Fibroblast of skin of scalp (primary cell): ENCODE results near the gene ARHGAP45.

ENCODE experiments used
- DNase-seq: peaks from one replicate; pipeline ENCODE4 v3.0.0-alpha.2; 2013

ARHGAP45 gene

DNA sequence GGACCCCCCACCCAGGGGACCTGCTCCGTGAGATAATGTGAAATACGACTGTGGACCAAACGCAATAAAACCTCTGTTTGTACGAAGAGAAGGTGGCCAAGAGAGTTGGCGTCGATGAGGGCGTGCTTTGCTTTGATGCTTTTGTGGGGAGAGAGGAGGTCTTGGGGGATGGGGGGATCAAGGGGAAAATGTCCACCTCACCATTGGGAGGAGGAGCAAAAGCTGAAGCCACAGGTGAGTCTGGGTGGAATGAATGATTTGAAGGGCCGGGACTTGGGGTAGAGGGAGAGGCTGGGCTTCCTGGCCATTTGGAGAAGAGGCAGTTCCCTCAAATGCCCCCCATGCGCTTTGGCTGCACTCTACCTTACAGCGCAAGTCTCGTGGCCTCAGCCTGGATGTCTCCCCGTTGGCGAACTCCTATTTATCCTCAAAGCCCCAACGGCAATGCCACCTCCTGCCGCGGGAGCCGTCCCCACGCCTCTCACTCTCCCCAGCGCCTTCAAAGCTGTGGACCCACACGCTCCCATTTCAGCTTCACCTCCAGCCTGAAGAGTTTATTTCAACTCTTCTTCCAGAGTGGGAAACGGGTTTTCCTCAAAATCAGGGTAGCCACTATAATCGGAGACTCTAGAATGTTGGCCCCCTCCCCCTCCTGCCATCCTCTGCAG, 27.9 kb upstream of the ARHGAP45 start:
- no peak for DNase-seq

- DNase-seq, result peak; percentile 98
Measured at GRCh38 chr19:1039646-1040475, 27.1 kb upstream of the ARHGAP45 start, which contains the start of gene ABCA7. ABCA7 (plus strand) TSS chr19:1040107; CDS start chr19:1041362, 1,255 bp downstream.

DNA sequence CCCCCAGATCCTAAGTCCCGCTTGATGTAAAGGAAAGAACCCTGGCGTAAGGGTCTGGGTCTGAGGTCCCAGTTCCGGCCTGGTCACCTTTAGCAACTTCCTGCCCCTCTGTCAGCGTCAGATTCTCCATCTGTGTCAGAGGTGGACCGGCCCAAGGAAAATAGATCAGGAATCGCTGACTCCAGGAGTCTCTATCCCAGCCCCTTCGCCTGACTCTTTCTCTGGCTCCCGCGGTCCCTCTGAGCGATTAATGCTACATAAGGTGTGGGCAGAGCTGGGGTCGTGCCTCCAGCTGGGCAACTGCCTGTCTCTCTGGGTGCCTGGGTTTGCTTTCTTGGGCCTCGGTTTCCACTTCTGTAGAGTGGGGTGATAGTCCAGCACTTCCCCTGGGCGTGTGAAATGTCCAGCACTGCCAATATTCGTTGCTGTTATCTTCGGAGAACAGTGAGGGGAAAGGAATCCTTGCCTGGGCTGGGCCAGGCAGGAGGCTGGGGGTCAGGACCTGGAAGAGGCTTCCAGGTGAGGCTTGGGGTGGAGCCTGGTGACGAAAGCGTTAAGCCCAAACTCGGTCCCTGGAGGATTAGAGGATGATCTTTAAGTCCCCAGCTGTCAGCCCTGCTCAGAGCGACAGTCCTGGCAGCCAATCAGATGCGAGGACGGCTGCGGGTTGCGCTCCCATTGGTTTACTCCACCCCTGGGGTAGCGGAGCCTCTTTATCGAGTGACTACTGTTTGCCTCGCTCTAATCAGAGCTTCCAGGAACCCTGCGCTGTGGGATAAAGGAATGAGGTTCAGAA, 26.3 kb upstream of the ARHGAP45 start:
- peak; percentile 95 for DNase-seq

DNA sequence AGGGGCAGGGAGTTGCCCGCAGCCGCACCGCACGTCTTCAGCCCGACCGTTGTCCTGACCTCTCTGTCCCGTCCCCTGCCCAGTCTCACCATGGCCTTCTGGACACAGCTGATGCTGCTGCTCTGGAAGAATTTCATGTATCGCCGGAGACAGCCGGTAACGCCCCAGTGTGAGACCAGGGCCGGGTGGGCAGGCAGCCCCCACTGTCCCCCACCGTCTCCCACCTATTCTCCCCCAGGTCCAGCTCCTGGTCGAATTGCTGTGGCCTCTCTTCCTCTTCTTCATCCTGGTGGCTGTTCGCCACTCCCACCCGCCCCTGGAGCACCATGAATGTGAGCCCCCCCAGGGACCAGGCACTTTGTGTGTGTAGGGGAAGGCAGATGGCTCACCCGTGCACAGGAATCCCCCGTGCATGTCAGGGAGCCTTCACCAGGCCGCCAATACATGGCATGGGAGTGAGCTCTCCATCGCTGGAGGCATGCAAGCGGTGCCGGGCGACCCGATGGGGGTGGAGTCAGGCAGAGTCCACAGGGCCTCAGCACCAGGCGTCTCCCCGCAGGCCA, 25.6 kb upstream of the ARHGAP45 start:
- no peak for DNase-seq

DNA sequence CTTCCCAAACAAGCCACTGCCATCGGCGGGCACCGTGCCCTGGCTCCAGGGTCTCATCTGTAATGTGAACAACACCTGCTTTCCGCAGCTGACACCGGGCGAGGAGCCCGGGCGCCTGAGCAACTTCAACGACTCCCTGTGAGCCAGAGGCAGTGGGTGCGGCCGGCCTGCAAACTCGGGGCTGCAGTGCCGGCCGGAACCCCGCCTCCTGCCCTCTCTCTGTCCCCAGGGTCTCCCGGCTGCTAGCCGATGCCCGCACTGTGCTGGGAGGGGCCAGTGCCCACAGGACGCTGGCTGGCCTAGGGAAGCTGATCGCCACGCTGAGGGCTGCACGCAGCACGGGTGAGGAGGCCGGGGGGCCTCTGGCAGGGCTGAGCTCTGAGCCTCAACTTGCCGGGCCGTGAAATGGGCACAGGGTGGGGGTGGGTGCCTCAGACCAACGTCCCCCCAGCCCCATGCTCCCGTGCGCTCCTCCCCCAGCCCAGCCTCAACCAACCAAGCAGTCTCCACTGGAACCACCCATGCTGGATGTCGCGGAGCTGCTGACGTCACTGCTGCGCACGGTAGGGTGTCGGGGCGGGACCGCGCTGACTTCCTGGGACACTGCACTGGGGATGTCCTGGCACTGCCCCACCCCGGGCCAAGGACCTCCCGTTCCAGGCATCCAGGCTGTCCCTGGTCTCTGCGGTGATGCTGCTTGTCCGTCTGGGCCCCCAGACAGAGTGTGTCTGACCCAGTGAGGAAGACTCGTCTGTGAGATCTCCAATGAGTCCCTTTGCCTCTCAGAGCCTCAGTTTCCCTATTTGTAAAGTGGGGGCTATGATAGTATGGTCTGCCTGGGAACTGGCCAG, 24.9 kb upstream of the ARHGAP45 start:
- DNase-seq, result no peak

GRCh38 chr19:1042689-1043511, 24.1 kb upstream of the ARHGAP45 start:
- DNase-seq, result no peak

GRCh38 chr19:1045247-1045603, 21.7 kb upstream of the ARHGAP45 start:
- no peak for DNase-seq

- DNase-seq, result no peak
Measured at GRCh38 chr19:1046117-1046626, 20.8 kb upstream of the ARHGAP45 start.

- no peak for DNase-seq
Measured at GRCh38 chr19:1046836-1047695, 19.9 kb upstream of the ARHGAP45 start.

- no peak for DNase-seq
Measured at GRCh38 chr19:1047696-1048147, 19.2 kb upstream of the ARHGAP45 start.

- no peak for DNase-seq
Measured at GRCh38 chr19:1049106-1049505, 17.9 kb upstream of the ARHGAP45 start.

- no peak for DNase-seq
Measured at GRCh38 chr19:1049800-1050199, 17.2 kb upstream of the ARHGAP45 start.

DNA sequence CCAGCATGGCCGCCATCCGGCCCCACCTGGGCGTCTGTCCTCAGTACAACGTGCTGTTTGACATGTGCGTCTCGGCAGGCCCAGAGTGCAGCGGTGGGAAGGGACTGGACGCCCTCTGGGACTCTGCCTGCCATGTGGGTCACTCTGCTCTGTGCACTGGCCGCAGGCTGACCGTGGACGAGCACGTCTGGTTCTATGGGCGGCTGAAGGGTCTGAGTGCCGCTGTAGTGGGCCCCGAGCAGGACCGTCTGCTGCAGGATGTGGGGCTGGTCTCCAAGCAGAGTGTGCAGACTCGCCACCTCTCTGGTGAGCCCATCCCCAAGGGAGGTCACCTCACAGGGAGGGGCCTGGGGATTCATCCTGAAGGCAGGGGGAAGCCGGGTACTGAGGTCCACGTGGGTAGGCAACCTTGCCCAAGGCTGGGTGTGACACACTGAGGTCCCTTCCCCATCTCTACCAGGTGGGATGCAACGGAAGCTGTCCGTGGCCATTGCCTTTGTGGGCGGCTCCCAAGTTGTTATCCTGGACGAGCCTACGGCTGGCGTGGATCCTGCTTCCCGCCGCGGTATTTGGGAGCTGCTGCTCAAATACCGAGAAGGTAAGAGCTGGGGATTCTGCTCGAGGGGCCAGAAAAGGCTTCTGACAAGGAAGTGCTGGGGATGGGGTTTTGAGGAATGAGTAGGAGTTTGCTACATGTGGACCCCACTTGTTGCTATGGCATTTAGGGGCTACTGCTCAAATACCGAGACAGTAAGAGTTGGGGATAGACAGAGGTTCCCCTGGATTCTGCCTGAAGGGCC, 15.8 kb upstream of the ARHGAP45 start:
- DNase-seq, result no peak

- DNase-seq, result no peak
Measured at GRCh38 chr19:1051791-1052190, 15.2 kb upstream of the ARHGAP45 start.

DNA sequence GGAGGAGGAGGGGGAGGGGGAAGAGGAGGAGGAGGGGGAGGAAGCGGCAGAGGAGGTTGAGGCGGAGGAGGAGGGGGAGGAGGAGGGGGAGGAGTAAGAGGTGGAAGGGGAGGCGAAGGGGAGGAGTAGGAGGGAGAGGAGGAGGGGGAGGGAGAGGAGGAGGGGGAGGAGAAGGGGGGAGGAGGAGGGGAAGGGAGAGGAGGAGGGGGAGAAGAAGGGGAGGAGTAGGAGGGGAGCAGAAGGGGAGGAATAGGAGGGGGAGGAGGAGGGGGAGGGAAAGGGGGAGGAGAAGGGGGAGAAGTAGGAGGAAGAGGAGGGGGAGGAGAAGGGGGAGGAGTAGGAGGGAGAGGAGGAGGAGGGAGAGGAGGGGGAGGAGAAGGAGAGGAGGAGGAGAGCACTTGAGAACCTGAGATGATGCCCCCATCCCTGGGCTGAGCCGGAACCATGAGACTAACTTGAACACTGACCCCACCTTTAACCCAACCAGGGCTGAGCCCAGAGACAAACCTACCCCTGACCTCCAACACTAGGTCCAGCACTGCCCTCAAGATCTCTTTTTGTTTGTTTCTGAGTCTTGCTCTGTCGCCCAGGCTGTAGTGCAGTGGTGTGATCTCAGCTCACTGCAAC, 14.5 kb upstream of the ARHGAP45 start:
- DNase-seq, result no peak

DNA sequence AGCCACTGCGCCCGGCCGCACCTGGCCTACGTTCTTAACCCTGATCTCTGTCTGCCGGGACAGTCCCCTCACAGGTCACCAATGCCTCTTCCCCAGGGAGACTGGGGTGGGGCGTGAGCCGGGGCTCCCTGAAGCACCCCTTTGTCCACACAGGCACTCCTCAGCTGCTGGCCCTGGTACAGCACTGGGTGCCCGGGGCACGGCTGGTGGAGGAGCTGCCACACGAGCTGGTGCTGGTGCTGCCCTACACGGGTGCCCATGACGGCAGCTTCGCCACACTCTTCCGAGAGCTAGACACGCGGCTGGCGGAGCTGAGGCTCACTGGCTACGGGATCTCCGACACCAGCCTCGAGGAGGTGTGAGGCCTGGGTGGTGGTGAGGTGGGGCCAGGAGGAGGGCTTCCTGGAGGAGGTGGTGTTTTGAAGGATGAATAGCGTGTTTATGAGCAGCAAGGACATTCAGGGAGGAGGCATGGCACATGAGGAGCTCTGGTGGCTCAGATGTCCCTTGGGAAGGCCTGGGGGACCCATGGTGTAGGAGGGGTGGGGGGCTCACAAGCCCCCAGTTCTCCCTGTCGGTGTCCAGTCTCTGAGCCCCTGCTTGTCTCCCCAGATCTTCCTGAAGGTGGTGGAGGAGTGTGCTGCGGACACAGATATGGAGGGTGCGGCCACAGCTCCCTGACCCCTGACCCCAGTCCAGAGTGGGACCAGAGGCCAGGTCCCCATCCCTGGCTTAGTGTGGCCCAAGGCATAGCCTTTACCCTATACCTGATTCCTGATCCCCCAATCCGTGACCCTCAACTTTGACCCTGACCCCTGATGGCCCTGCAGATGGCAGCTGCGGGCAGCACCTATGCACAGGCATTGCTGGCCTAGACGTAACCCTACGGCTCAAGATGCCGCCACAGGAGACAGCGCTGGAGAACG, 13.5 kb upstream of the ARHGAP45 start:
- DNase-seq, result no peak
